ENCODE data around the gene GABBR2. TPM values are rescaled to one million over a fixed set of nuclear protein-coding genes. Genes with fewer than 3 reads are reported as not detected.

GABBR2 gene
- total and polyA plus RNA-seq, 4 donors = 20.0 to 140 (median 93.3) TPM

DNA sequence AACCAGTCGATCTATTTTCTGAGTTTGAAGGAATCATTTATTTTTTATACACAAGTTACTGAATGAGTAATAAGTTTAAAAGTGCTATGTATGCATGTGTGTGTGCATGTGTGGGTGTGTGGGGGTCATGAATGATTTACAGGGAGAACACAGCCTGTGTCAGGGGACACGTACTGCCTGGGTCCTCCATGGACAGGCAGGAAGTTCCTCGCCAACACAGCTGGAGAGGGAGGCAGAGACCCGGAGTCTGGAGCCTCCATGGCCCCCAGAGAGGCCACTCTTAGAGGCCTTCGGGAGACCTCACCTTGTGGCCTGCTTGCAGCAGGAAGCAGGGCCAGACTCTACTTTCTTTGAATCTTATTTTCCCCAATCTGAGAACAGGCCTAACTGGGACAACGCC, 144.7 kb downstream of the GABBR2 start:
- no peak for DNase-seq (ENCODE audit: low read depth in 4 of 6, low spot score in 6 of 6)
- H3K36me3 ChIP-seq (ENCODE audit: control insufficient read depth, insufficient read depth, low read length) = peaks cover 5% of the 10 kb centered on the region
- no peaks in the 10 kb centered on the region for H3K9me3 ChIP-seq (ENCODE audit: control insufficient read depth, insufficient read depth, low read length)

DNA sequence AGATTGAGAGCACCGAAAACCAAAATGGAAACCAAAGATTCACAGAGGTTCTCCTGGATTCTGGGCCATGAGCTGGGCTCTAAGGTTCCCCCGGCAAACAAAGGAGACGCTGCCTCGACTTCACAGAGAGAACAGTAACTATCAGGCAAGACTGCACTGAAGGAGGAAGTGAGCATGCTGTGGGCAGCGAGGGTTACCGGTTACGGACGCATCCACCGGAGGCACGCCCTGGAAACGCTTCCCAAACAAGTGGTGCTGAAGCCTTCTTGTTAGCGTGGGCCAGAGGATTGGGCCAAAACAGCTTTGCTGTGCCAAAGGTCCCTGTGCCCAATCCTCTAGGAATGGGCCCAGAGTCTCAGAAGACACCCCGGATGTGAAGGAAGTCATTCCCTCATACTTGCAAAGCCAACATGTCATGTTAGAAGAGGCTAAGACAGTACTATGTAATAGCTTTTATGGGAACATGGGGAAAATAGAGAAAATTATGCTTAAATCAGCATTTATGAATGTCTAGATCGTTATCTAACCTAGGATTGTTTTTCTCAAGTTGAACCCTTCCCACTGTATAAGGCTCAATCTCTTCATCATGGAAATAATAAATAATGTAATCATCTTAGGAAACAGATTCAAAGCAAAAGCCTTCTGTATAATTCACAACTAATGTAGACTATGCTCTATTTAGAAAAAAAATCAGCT, 145.4 kb downstream of the GABBR2 start:
- WGBS (ENCODE audit: insufficient coverage) = 88% methylated on average over 13 of the region's 14 CpGs
- no peak overlapping the region for H3K4me3 ChIP-seq (ENCODE audit: low read depth, low read length)
- no peak for DNase-seq (ENCODE audit: low read depth in 4 of 6, low spot score in 6 of 6)
- H3K9me3 ChIP-seq (ENCODE audit: control insufficient read depth, insufficient read depth, low read length) = no peaks in the 10 kb centered on the region
- peaks cover 5% of the 10 kb centered on the region for H3K36me3 ChIP-seq (ENCODE audit: control insufficient read depth, insufficient read depth, low read length)
- H3K27me3 ChIP-seq (ENCODE audit: control insufficient read depth, insufficient read depth, low read length) = no peaks in the 10 kb centered on the region
- peaks cover 6% of the 10 kb centered on the region for H3K4me1 ChIP-seq (ENCODE audit: control insufficient read depth, insufficient read depth, low read length)
- H3K27ac ChIP-seq (ENCODE audit: low read depth, low read length) = no peak overlapping the region

More for the DNA sequence above, 144.7 kb downstream of the GABBR2 start:
- 90% methylated on average over 5 of the region's 6 CpGs for WGBS (ENCODE audit: insufficient coverage)
- peaks cover 12% of the 10 kb centered on the region for H3K4me1 ChIP-seq (ENCODE audit: control insufficient read depth, insufficient read depth, low read length)
- no peak overlapping the region for H3K4me3 ChIP-seq (ENCODE audit: low read depth, low read length)
- H3K27ac ChIP-seq (ENCODE audit: low read depth, low read length) = no peak overlapping the region
- no peaks in the 10 kb centered on the region for H3K27me3 ChIP-seq (ENCODE audit: control insufficient read depth, insufficient read depth, low read length)

DNA sequence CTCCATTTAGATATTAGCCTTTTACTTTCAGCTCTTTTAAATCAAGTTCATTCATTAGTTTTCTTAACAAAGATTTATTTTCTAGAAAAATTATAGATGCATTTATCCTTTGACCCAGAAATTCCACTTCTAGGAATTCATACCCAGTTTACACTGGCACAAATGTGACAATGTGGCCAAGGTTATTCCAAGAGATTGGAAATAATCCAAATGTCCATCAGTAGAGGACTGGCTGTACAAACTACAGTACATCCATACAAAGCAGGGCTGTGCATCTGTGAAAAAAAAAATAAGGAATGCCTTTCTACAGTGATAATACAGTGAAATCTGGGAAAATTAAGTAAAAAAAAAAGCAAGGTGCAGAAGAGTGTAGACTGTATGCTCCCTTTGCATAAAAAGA, 149.2 kb downstream of the GABBR2 start:
- no peak overlapping the region for H3K4me3 ChIP-seq (ENCODE audit: low read depth, low read length)
- DNase-seq (ENCODE audit: low read depth in 4 of 6, low spot score in 6 of 6) = peak in 2 of 6 donors; percentile 63 to 71
- peaks cover 10% of the 10 kb centered on the region for H3K4me1 ChIP-seq (ENCODE audit: control insufficient read depth, insufficient read depth, low read length)
- H3K36me3 ChIP-seq (ENCODE audit: control insufficient read depth, insufficient read depth, low read length) = no peaks in the 10 kb centered on the region
- no peak overlapping the region for H3K27ac ChIP-seq (ENCODE audit: low read depth, low read length)
- no peaks in the 10 kb centered on the region for H3K9me3 ChIP-seq (ENCODE audit: control insufficient read depth, insufficient read depth, low read length)
- H3K27me3 ChIP-seq (ENCODE audit: control insufficient read depth, insufficient read depth, low read length) = no peaks in the 10 kb centered on the region

DNA sequence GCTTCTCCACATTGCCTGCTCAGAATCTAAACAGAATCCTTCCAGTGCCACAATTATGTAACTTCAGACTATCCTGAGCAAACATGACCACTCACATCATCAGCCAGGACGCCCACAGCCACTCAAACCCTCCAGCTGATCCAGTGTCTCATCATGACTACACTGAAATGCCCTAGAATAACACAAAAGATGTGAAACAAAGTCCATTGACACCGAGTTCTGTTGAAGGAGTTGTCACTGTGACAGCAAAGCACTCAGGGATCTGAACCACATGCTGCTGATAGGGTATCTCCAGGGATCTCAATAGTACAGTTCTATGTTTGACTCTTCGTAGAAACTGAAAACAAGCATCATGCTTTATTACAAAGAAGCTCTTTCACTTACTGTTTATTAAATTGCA, 150.2 kb downstream of the GABBR2 start:
- Histone ChIP-seq H3K27ac (ENCODE audit: low read depth, low read length) (no peak overlapping the region), H3K36me3 (ENCODE audit: control insufficient read depth, insufficient read depth, low read length) (no peaks in the 10 kb centered on the region), H3K4me1 (ENCODE audit: control insufficient read depth, insufficient read depth, low read length) (peaks cover 10% of the 10 kb centered on the region), H3K9me3 (ENCODE audit: control insufficient read depth, insufficient read depth, low read length) (no peaks in the 10 kb centered on the region), H3K4me3 (ENCODE audit: low read depth, low read length) (no peak overlapping the region), H3K27me3 (ENCODE audit: control insufficient read depth, insufficient read depth, low read length) (no peaks in the 10 kb centered on the region)
- WGBS (ENCODE audit: insufficient coverage) = 0% methylated on average over 1 of the region's 3 CpGs
- DNase-seq (ENCODE audit: low read depth in 4 of 6, low spot score in 6 of 6) = no peak

DNA sequence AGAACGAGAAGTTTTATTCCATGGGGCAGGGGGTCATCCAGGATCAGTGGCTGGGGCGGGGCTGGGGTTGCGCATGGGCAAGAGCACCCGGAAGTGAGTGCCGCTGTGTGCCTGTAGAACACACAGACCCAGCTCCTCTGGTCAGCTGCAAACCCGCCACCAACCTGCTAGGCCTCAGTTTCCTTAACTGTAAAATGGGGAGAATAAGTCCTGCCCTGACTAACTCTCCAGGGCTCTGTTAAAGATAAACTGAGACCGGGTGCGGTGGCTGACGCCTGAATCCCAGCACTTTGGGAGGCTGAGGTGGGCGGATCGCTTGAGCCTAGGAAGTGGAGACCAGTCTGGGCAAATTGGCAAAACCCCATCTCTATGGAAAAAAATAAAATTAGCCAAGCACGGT, 152.2 kb downstream of the GABBR2 start:
- Histone ChIP-seq H3K27me3 (ENCODE audit: control insufficient read depth, insufficient read depth, low read length) (no peaks in the 10 kb centered on the region), H3K4me1 (ENCODE audit: control insufficient read depth, insufficient read depth, low read length) (peaks cover 24% of the 10 kb centered on the region), H3K36me3 (ENCODE audit: control insufficient read depth, insufficient read depth, low read length) (no peaks in the 10 kb centered on the region), H3K27ac (ENCODE audit: low read depth, low read length) (no peak overlapping the region), H3K4me3 (ENCODE audit: low read depth, low read length) (no peak overlapping the region), H3K9me3 (ENCODE audit: control insufficient read depth, insufficient read depth, low read length) (no peaks in the 10 kb centered on the region)
- DNase-seq (ENCODE audit: low read depth in 4 of 6, low spot score in 6 of 6) = no peak
- WGBS (ENCODE audit: insufficient coverage) = 87% methylated on average over 9 of the region's 12 CpGs

DNA sequence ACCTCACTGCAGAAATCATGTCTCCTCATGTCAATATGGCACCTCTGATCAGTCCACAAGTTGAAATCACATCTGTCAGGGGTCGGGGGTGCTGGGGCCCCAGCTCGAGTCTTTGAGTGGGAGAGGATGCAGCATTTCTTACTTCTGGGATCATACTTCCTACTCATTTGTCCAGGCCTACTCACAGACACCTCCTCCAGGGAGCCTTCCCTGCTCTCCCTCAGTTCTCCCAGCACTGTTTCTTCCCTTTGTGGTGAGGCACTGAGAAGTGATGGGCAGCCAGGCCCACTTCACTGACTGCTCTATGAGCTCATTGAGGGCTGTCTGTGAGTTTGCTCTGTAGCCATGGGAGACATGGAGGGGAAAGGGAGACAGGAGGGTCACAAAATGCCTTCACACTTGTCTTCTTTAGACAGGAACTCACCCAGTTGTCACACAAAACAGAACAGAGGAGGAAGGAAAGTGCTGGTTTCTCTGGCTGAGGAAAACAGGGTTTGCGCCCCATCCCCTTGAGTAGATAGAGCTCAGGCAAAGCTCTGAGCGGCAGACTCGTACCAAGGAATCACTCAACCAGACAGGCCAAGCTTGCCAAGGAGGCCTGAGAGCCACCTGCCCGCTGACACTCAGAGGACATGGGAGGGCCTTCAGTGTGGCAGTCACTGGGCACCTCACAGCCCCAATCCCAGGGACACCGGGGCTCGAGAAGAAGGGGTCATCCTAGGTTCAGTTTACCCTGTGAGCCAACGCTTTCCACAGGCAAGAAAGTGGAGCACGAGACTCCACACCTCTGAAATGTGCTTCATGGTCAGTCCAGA, 152.9 kb downstream of the GABBR2 start:
- Histone ChIP-seq H3K27me3 (ENCODE audit: control insufficient read depth, insufficient read depth, low read length) (no peaks in the 10 kb centered on the region), H3K36me3 (ENCODE audit: control insufficient read depth, insufficient read depth, low read length) (no peaks in the 10 kb centered on the region), H3K4me1 (ENCODE audit: control insufficient read depth, insufficient read depth, low read length) (peaks cover 31% of the 10 kb centered on the region), H3K9me3 (ENCODE audit: control insufficient read depth, insufficient read depth, low read length) (no peaks in the 10 kb centered on the region), H3K4me3 (ENCODE audit: low read depth, low read length) (no peak overlapping the region), H3K27ac (ENCODE audit: low read depth, low read length) (no peak overlapping the region)
- 75% methylated on average over 8 of the region's 10 CpGs for WGBS (ENCODE audit: insufficient coverage)
- no peak for DNase-seq (ENCODE audit: low read depth in 4 of 6, low spot score in 6 of 6)

DNA sequence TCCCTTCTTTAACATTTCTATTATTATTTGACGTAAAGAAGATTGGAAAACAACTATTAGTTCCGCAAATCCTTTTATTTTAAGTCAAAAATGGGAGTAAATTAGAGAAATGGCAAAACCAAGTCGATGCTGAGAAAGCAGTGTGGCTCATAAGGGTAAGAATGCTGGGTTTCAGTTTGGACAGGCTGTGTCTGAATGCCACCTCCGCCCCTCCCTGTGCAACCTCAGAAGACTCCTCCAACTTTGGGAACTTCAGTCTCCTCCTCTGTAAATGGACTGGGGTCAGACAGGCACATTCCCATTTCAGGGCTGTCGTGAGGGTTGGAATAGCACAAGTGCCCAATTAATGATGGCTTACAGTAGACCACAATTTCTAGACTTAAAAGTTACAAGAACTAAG, 154.0 kb downstream of the GABBR2 start:
- 86% methylated on average over 2 of the region's 5 CpGs for WGBS (ENCODE audit: insufficient coverage)
- no peaks in the 10 kb centered on the region for H3K9me3 ChIP-seq (ENCODE audit: control insufficient read depth, insufficient read depth, low read length)
- H3K27ac ChIP-seq (ENCODE audit: low read depth, low read length) = no peak overlapping the region
- no peaks in the 10 kb centered on the region for H3K36me3 ChIP-seq (ENCODE audit: control insufficient read depth, insufficient read depth, low read length)
- H3K4me1 ChIP-seq (ENCODE audit: control insufficient read depth, insufficient read depth, low read length) = peaks cover 32% of the 10 kb centered on the region
- no peaks in the 10 kb centered on the region for H3K27me3 ChIP-seq (ENCODE audit: control insufficient read depth, insufficient read depth, low read length)
- no peak for DNase-seq (ENCODE audit: low read depth in 4 of 6, low spot score in 6 of 6)
- H3K4me3 ChIP-seq (ENCODE audit: low read depth, low read length) = no peak overlapping the region

DNA sequence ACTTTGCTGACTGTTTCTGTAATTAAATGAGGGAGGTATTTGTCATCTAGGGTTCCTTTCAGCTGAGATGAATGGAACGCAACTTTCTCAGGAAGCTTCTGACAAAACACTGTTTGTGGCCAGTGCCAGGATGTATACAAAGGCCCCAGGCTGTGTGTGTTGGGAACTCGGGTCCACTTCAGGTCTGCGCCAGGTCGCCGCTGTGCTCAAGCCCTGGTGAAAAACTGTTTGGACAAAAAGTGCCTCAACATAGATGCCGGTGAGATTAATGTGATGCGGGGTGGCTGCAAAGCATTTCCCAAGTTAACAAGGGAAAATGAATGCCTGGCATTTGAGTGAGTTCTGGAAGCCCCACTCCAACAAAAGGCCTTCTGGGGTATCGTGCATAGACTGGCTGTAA, 156.4 kb downstream of the GABBR2 start:
- Histone ChIP-seq H3K27ac (ENCODE audit: low read depth, low read length) (peak overlapping the region; percentile 70), H3K4me1 (ENCODE audit: control insufficient read depth, insufficient read depth, low read length) (peaks cover 32% of the 10 kb centered on the region), H3K27me3 (ENCODE audit: control insufficient read depth, insufficient read depth, low read length) (no peaks in the 10 kb centered on the region), H3K9me3 (ENCODE audit: control insufficient read depth, insufficient read depth, low read length) (no peaks in the 10 kb centered on the region), H3K4me3 (ENCODE audit: low read depth, low read length) (no peak overlapping the region), H3K36me3 (ENCODE audit: control insufficient read depth, insufficient read depth, low read length) (no peaks in the 10 kb centered on the region)
- DNase-seq (ENCODE audit: low read depth in 4 of 6, low spot score in 6 of 6) = peak in 5 of 6 donors; percentile 39 to 88 (median 58)
- 34% methylated on average over 7 of the region's 8 CpGs for WGBS (ENCODE audit: insufficient coverage)

DNA sequence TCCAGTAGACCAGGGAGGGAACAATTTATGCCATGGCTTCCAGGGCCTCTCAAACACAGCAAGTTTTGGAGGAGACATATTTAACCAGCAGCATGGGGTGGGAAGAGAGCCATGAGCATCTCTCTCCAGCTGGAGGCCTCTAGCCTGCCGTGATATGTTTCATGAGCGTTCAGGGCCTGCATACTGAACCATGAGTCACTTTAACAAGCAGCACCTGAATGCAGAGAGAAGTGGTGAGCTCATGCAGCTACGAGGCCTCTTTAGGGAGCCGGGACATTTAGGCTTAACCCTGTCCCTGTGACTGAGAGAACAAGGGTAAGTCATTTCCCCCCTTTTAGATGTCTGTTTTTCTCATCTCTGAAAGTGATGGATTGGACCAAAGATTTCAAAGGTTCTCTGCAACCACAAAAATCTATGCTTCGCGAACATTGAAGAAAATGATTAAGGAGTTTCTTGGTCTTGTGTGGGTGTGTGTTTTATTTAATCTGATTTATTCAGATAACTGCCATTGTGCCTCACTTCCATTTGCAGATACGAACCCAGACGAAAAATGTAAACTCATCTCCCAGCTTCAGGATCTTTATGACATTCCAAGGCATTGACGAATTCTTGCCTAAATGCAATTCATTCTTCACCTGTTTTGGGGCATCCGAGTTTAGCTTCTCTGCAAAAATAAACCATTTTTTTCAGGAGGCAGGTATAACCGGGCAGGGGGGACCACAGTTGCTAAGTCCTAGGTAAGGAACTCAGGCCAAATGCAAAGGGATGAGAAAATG, 157.0 kb downstream of the GABBR2 start:
- Histone ChIP-seq H3K27ac (ENCODE audit: low read depth, low read length) (peak overlapping the region; percentile 43), H3K27me3 (ENCODE audit: control insufficient read depth, insufficient read depth, low read length) (no peaks in the 10 kb centered on the region), H3K4me3 (ENCODE audit: low read depth, low read length) (no peak overlapping the region), H3K36me3 (ENCODE audit: control insufficient read depth, insufficient read depth, low read length) (no peaks in the 10 kb centered on the region), H3K4me1 (ENCODE audit: control insufficient read depth, insufficient read depth, low read length) (peaks cover 32% of the 10 kb centered on the region), H3K9me3 (ENCODE audit: control insufficient read depth, insufficient read depth, low read length) (no peaks in the 10 kb centered on the region)
- DNase-seq (ENCODE audit: low read depth in 4 of 6, low spot score in 6 of 6) = no peak
- 49% methylated on average over 7 of the region's 11 CpGs for WGBS (ENCODE audit: insufficient coverage)

Measured in spinal cord (tissue), 10 donors.